CD4-positive, alpha-beta T cell (primary cell): ENCODE data around the gene ECHDC1. TPM values are rescaled to one million over a fixed set of nuclear protein-coding genes. Genes with fewer than 3 reads are reported as not detected.

Experiments
- ATAC-seq: fragments of 200-7000 bp; cut with Tn5 transposase; one replicate; pipeline ENCODE4 v1.10.0; 2022; ENCODE audit warnings: mild to moderate bottlenecking; ENCODE audit not compliant: poor library complexity
- CTCF ChIA-PET: fragments of 350-600 bp; sonication (Branson Sonifier 250); formaldehyde crosslinking; loops from one replicate; lab custom pipeline; 2021; ENCODE audit warnings: antibody characterized with exemption, inconsistent platforms; lab: Charles Lee
- POLR2A ChIA-PET: fragments of 350-600 bp; sonication (Branson Sonifier 250); formaldehyde crosslinking; loops from one replicate; lab custom pipeline; 2021; ENCODE audit warnings: antibody characterized with exemption, inconsistent platforms; lab: Charles Lee
- DNase-seq, 14 experiments: peaks; one replicate each; pipeline ENCODE4 v3.0.0-alpha.2; 2013 to 2020; ENCODE audit warnings: mixed read lengths in 2 of 14
- H3K27ac ChIP-seq, 2 donors: one replicate each; pipeline versions ENCODE4 v1.5.1 to v1.7.0; 2013; ENCODE audit warnings: low read length in 2 of 2, low read depth in 1 of 2, mild to moderate bottlenecking in 1 of 2
- H3K27me3 ChIP-seq, 2 experiments: 1 replicate in 1 of 2; 2 replicates in 1 of 2; pipeline versions ENCODE4 v1.6.1 to v1.7.0; 2013; ENCODE audit warnings: low read length in 2 of 2, control low read depth in 1 of 2, mild to moderate bottlenecking in 1 of 2, moderate library complexity in 1 of 2; ENCODE audit not compliant: insufficient read depth in 2 of 2, control insufficient read depth in 1 of 2
- H3K36me3 ChIP-seq: one replicate; pipeline ENCODE4 v1.6.1; 2013; ENCODE audit warnings: low read length, control low read depth; ENCODE audit not compliant: insufficient read depth
- H3K4me1 ChIP-seq: one replicate; pipeline ENCODE4 v1.6.1; 2013; ENCODE audit warnings: low read length, control low read depth; ENCODE audit not compliant: insufficient read depth
- H3K4me3 ChIP-seq: one replicate; pipeline ENCODE4 v1.5.1; 2013; ENCODE audit warnings: mild to moderate bottlenecking, low read length, moderate library complexity
- H3K9me3 ChIP-seq, 2 experiments: 1 replicate in 1 of 2; 2 replicates in 1 of 2; pipeline versions ENCODE4 v1.6.1 to v1.7.0; 2013; ENCODE audit warnings: low read length in 2 of 2, mild to moderate bottlenecking in 2 of 2, control low read depth in 1 of 2, moderate library complexity in 1 of 2; ENCODE audit not compliant: control insufficient read depth in 1 of 2, insufficient read depth in 1 of 2
- H3K27ac Mint-ChIP-seq: one replicate; pipeline ENCODE4 v1.8.0; 2020; ENCODE audit warnings: mixed read lengths
- H3K27me3 Mint-ChIP-seq: one replicate; pipeline ENCODE4 v1.8.0; 2021; ENCODE audit warnings: mixed read lengths
- H3K36me3 Mint-ChIP-seq: one replicate; pipeline ENCODE4 v1.8.0; 2021; ENCODE audit warnings: low read depth, mixed read lengths
- H3K4me1 Mint-ChIP-seq: one replicate; pipeline ENCODE4 v1.8.0; 2021; ENCODE audit warnings: low read depth, mixed read lengths
- H3K4me3 Mint-ChIP-seq: one replicate; pipeline ENCODE4 v1.8.0; 2020; ENCODE audit warnings: mild to moderate bottlenecking, mixed read lengths
- H3K9me3 Mint-ChIP-seq: one replicate; pipeline ENCODE4 v1.8.0; 2020; ENCODE audit warnings: mixed read lengths
- CTCF ChIP-seq: fragments of 200-600 bp; IDR thresholded peaks from one replicate; pipeline ENCODE4 v1.8.0; 2022; ENCODE audit warnings: antibody characterized with exemption, mild to moderate bottlenecking
- intact Hi-C, 2 experiments: fragments of 100-400 bp; cut with DNase I in 1 of 2; cut with micrococcal nuclease in 1 of 2; formaldehyde crosslinking; loops; one replicate each; pipeline versions ENCODE4 v1.15.1 to v1.9.0; 2023 to 2025; cut with DNase I, micrococcal nuclease
- total RNA-seq, 174 experiments: library from RNA in 2 of 174; stranded (reverse) in 2 of 174; gene quantifications; one replicate each; pipeline ENCODE4 v1.2.3 and lab custom pipeline; 2021 to 2026

ECHDC1 gene
- total RNA-seq, 2 experiments from 2014 or later = 6.5 to 7.4 TPM

- peaks cover 10% of the 10 kb centered on the region for H3K36me3 Mint-ChIP-seq
- H3K27me3 Mint-ChIP-seq = no peaks in the 10 kb centered on the region
- DNase-seq (no peak), ATAC-seq (no peak)
- ChIA-PET POLR2A (interaction anchor here (3.2 kb wide), 1 partner anchor 10 kb away, joined by 16 read pairs; the partner anchor contains the start of gene RNF146), CTCF (no interaction called here)
- intact Hi-C loops = no loop called here
- H3K4me1 ChIP-seq = no peaks in the 10 kb centered on the region
- H3K27ac Mint-ChIP-seq = no peak overlapping the region
- no peak overlapping the region for H3K4me3 ChIP-seq
- no peaks in the 10 kb centered on the region for H3K9me3 Mint-ChIP-seq
- peaks cover 38% of the 10 kb centered on the region for H3K4me1 Mint-ChIP-seq
- H3K36me3 ChIP-seq = peaks cover 2% of the 10 kb centered on the region
- H3K9me3 ChIP-seq = no peaks in the 10 kb centered on the region
- H3K27me3 ChIP-seq = no peaks in the 10 kb centered on the region
- H3K27ac ChIP-seq = no peak overlapping the region
- TF ChIP-seq CTCF = no peak
- H3K4me3 Mint-ChIP-seq = no peak overlapping the region
Measured at GRCh38 chr6:127276331-127276730, 67.1 kb downstream of the ECHDC1 start.

- POLR2A ChIA-PET = no interaction called here
- Histone ChIP-seq H3K4me1 (no peaks in the 10 kb centered on the region), H3K9me3 (no peaks in the 10 kb centered on the region), H3K27ac (no peak overlapping the region), H3K4me3 (no peak overlapping the region), H3K27me3 (no peaks in the 10 kb centered on the region), H3K36me3 (no peaks in the 10 kb centered on the region)
- Mint-ChIP-seq H3K27ac (no peak overlapping the region), H3K4me3 (no peak overlapping the region), H3K4me1 (peaks cover 53% of the 10 kb centered on the region), H3K36me3 (no peaks in the 10 kb centered on the region), H3K9me3 (no peaks in the 10 kb centered on the region), H3K27me3 (no peaks in the 10 kb centered on the region)
- DNase-seq (no peak), ATAC-seq (no peak)
- no peak for TF ChIP-seq CTCF
- intact Hi-C loops = no loop called here
- CTCF ChIA-PET = no interaction called here
Measured at GRCh38 chr6:127273499-127273898, 69.9 kb downstream of the ECHDC1 start.

GRCh38 chr6:127272576-127272975 lies 70.8 kb downstream of the ECHDC1 start:
- Histone ChIP-seq H3K4me1 (no peaks in the 10 kb centered on the region), H3K27ac (no peak overlapping the region), H3K36me3 (no peaks in the 10 kb centered on the region), H3K27me3 (no peaks in the 10 kb centered on the region), H3K4me3 (no peak overlapping the region), H3K9me3 (no peaks in the 10 kb centered on the region)
- Mint-ChIP-seq H3K4me3 (no peak overlapping the region), H3K4me1 (peaks cover 62% of the 10 kb centered on the region), H3K36me3 (peaks cover 2% of the 10 kb centered on the region), H3K27me3 (no peaks in the 10 kb centered on the region), H3K27ac (no peak overlapping the region), H3K9me3 (no peaks in the 10 kb centered on the region)
- intact Hi-C loops = no loop called here
- CTCF ChIA-PET = interaction anchor here (1.1 kb wide), 1 partner anchor 243 kb away, joined by 4 read pairs; no protein-coding TSS in a partner anchor
- TF ChIP-seq CTCF = no peak
- ATAC-seq (no peak), DNase-seq (no peak)
- POLR2A ChIA-PET = no interaction called here
